Measurements from ENCODE around the gene AMIGO1.

GRCh38 chr1:109534307-109534858 lies 24.9 kb upstream of the AMIGO1 start:
- TF ChIP-seq CTCF (IDR thresholded peaks at IDR 0.05) (no peak), POLR2A (IDR thresholded peaks at IDR 0.05) (no peak)
